ENCODE results near the gene SPTBN1. TPM values are rescaled to one million over a fixed set of nuclear protein-coding genes. Genes with fewer than 3 reads are reported as not detected.
A peak's percentile ranks its signal among the peaks of the same experiment; 100 is the strongest.

Gene SPTBN1
- total RNA-seq, 2 donors from 2014 or later, result 415 to 524 TPM

DNA sequence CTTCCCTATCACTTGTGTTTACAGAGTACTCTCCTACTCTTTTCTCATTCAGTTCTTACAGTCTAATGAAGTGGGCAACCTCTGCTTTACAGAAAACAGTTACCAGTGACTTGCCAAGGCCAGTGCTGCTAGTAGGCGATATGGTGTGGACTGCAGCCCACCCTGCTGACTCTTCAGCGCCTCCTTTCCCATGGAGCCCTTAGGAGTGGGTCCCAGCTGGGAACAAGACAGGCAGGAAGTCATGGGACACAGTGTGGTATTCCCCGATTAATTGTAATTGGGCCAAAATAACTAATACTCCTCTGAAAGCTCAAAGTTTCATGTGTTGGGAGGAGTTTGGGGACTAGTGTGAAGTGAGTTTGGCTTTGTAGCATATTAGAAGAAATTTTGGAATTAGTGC is 147.2 kb downstream of the SPTBN1 start:
- no peak for ATAC-seq (ENCODE audit: insufficient number of reproducible peaks, low FRiP score, low read depth)
- H3K4me1 ChIP-seq (ENCODE audit: control insufficient read depth in 1 of 2, low read depth in 2 of 2), result peaks cover 56 to 86% of the 10 kb centered on the region in 2 donors

DNA sequence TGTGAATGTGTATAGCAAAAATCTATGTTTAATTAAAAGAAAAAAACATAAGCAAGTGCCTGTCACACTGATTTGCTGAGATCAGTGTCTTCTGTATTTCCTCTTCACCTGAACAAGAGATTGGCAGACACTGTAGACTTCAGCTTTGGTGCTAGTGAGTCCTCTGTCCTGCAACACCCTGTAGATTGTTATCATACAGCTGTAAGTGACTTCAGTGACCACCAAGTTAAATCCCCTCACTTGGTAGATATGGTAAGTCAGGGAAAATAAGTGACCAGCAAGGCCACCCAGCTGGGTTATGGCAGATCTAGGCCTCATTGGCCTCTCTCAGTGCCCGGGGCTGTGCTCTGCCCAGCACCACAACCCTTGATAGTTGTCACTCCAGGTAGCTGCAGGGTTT is 147.7 kb downstream of the SPTBN1 start:
- Histone ChIP-seq H3K27me3 (replicated peaks; ENCODE audit: insufficient read depth) (no peaks in the 10 kb centered on the region), H3K9me3 (no peaks in the 10 kb centered on the region), H3K36me3 (no peaks in the 10 kb centered on the region), H3K4me1 (ENCODE audit: control insufficient read depth in 1 of 2, low read depth in 2 of 2) (peaks cover 53 to 82% of the 10 kb centered on the region in 2 donors), H3K4me3 (no peak overlapping the region), H3K27ac (peak overlapping the region; percentile 60 to 64)
- DNase-seq (ENCODE audit: low spot score) (no peak), ATAC-seq (ENCODE audit: insufficient number of reproducible peaks, low FRiP score, low read depth) (no peak)
- TF ChIP-seq, protein P1, sequence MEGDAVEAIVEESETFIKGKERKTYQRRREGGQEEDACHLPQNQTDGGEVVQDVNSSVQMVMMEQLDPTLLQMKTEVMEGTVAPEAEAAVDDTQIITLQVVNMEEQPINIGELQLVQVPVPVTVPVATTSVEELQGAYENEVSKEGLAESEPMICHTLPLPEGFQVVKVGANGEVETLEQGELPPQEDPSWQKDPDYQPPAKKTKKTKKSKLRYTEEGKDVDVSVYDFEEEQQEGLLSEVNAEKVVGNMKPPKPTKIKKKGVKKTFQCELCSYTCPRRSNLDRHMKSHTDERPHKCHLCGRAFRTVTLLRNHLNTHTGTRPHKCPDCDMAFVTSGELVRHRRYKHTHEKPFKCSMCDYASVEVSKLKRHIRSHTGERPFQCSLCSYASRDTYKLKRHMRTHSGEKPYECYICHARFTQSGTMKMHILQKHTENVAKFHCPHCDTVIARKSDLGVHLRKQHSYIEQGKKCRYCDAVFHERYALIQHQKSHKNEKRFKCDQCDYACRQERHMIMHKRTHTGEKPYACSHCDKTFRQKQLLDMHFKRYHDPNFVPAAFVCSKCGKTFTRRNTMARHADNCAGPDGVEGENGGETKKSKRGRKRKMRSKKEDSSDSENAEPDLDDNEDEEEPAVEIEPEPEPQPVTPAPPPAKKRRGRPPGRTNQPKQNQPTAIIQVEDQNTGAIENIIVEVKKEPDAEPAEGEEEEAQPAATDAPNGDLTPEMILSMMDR (IDR thresholded peaks at IDR 0.05), result no peak

More for the DNA sequence above, 147.2 kb downstream of the SPTBN1 start:
- TF ChIP-seq, protein P1 (IDR thresholded peaks at IDR 0.05), result no peak
- Histone ChIP-seq H3K9me3 (no peaks in the 10 kb centered on the region), H3K27ac (peak overlapping the region; percentile 60 to 64), H3K27me3 (replicated peaks; ENCODE audit: insufficient read depth) (no peaks in the 10 kb centered on the region), H3K36me3 (no peaks in the 10 kb centered on the region), H3K4me3 (peak overlapping the region; percentile 26)
- no peak for DNase-seq (ENCODE audit: low spot score)

- Histone ChIP-seq H3K4me1 (ENCODE audit: control insufficient read depth in 1 of 2, low read depth in 2 of 2) (peaks cover 50 to 71% of the 10 kb centered on the region in 2 donors), H3K27ac (peak overlapping the region in 1 of 2 donors; percentile 60)
- ATAC-seq (ENCODE audit: insufficient number of reproducible peaks, low FRiP score, low read depth), result no peak
Observed at GRCh38 chr2:54604871-54605270, 148.7 kb downstream of the SPTBN1 start.

GRCh38 chr2:54605836-54606235 is 149.7 kb downstream of the SPTBN1 start:
- Histone ChIP-seq H3K9me3 (no peaks in the 10 kb centered on the region), H3K36me3 (no peaks in the 10 kb centered on the region), H3K4me1 (ENCODE audit: control insufficient read depth in 1 of 2, low read depth in 2 of 2) (peaks cover 43 to 62% of the 10 kb centered on the region in 2 donors), H3K27me3 (replicated peaks; ENCODE audit: insufficient read depth) (no peaks in the 10 kb centered on the region), H3K4me3 (no peak overlapping the region), H3K27ac (no peak overlapping the region)
- ATAC-seq (ENCODE audit: insufficient number of reproducible peaks, low FRiP score, low read depth), result no peak
- DNase-seq (ENCODE audit: low spot score), result no peak
- TF ChIP-seq, protein P1 (IDR thresholded peaks at IDR 0.05), result no peak

More at GRCh38 chr2:54604871-54605270, 148.7 kb downstream of the SPTBN1 start:
- no peak for DNase-seq (ENCODE audit: low spot score)
- Histone ChIP-seq H3K27me3 (replicated peaks; ENCODE audit: insufficient read depth) (no peaks in the 10 kb centered on the region), H3K4me3 (no peak overlapping the region), H3K9me3 (no peaks in the 10 kb centered on the region), H3K36me3 (no peaks in the 10 kb centered on the region)
- TF ChIP-seq, protein P1 (IDR thresholded peaks at IDR 0.05), result no peak

GRCh38 chr2:54606393-54606958 is 150.3 kb downstream of the SPTBN1 start:
- H3K27ac ChIP-seq, result no peak overlapping the region
- ATAC-seq (ENCODE audit: insufficient number of reproducible peaks, low FRiP score, low read depth), result no peak
- H3K9me3 ChIP-seq, result no peaks in the 10 kb centered on the region
- peaks cover 38 to 55% of the 10 kb centered on the region in 2 donors for H3K4me1 ChIP-seq (ENCODE audit: control insufficient read depth in 1 of 2, low read depth in 2 of 2)
- H3K36me3 ChIP-seq, result no peaks in the 10 kb centered on the region
- no peak overlapping the region for H3K4me3 ChIP-seq
- H3K27me3 ChIP-seq (replicated peaks; ENCODE audit: insufficient read depth), result no peaks in the 10 kb centered on the region
- TF ChIP-seq, protein P1 (IDR thresholded peaks at IDR 0.05), result no peak
- no peak for DNase-seq (ENCODE audit: low spot score)
